HFFc6 (cell line): Measurements from ENCODE around the gene SGCG. TPM values are rescaled to one million over a fixed set of nuclear protein-coding genes. Genes with fewer than 3 reads are reported as not detected.

ENCODE experiments used
- DNase-seq: peaks from one replicate; pipeline ENCODE4 v3.0.0-alpha.2; 2018
- H3K27ac Mint-ChIP-seq: 2 replicates; pipeline ENCODE4 v1.8.0; 2020; ENCODE audit warnings: mild to moderate bottlenecking, mixed read lengths
- H3K27me3 Mint-ChIP-seq: 2 replicates; pipeline ENCODE4 v1.8.0; 2021; ENCODE audit warnings: mild to moderate bottlenecking, moderate library complexity, mixed read lengths; ENCODE audit not compliant: insufficient read depth
- H3K36me3 Mint-ChIP-seq: 2 replicates; pipeline ENCODE4 v1.8.0; 2021; ENCODE audit warnings: low read depth, mixed read lengths
- H3K4me1 Mint-ChIP-seq: 2 replicates; pipeline ENCODE4 v1.8.0; 2020; ENCODE audit warnings: low read depth, mixed read lengths
- H3K4me3 Mint-ChIP-seq: 2 replicates; pipeline ENCODE4 v1.8.0; 2020; ENCODE audit warnings: mild to moderate bottlenecking, moderate library complexity, mixed read lengths
- H3K9me3 Mint-ChIP-seq: 2 replicates; pipeline ENCODE4 v1.8.0; 2020; ENCODE audit warnings: mild to moderate bottlenecking, mixed read lengths
- CTCF ChIP-seq: fragments of 200-600 bp; sonication (generic); IDR thresholded peaks from 2 replicates; pipeline ENCODE4 v1.5.0; 2021; ENCODE audit warnings: antibody characterized with exemption, mild to moderate bottlenecking
- total RNA-seq, 6 experiments: library from RNA; stranded (reverse); fragmentation: NEBNext Ultra II Directional; extraction: Animal tissue kit (Norgen Biotek cat#: 25700); gene quantifications; 2 replicates in 1 of 6; 3 replicates in 5 of 6; pipeline ENCODE4 v1.2.3, GENCODE V29; 2021

The SGCG gene
- total RNA-seq, 6 experiments from 2014 or later, result not detected

- no peak for DNase-seq
- Mint-ChIP-seq H3K27ac (no peak overlapping the region), H3K27me3 (peaks cover 3% of the 10 kb centered on the region; the same call in 1 of the 2 replicates), H3K36me3 (peaks cover 85% of the 10 kb centered on the region), H3K4me3 (no peak overlapping the region), H3K9me3 (no peaks in the 10 kb centered on the region; the same call in 1 of the 2 replicates), H3K4me1 (peaks cover 7% of the 10 kb centered on the region; the same call in 1 of the 2 replicates)
- TF ChIP-seq CTCF, result no peak
These were observed 158.4 kb downstream of the SGCG start for GRCh38 chr13:23339225-23339624.

- Mint-ChIP-seq H3K27me3 (no peaks in the 10 kb centered on the region; the same call in none of the 2 replicates), H3K36me3 (peaks cover 71% of the 10 kb centered on the region), H3K4me1 (peaks cover 31% of the 10 kb centered on the region), H3K27ac (peak overlapping the region; percentile 32; the same call in 1 of the 2 replicates), H3K4me3 (no peak overlapping the region), H3K9me3 (no peaks in the 10 kb centered on the region)
- DNase-seq, result no peak
- no peak for TF ChIP-seq CTCF
These were observed 164.3 kb downstream of the SGCG start for GRCh38 chr13:23344931-23345595.

- Mint-ChIP-seq H3K9me3 (no peaks in the 10 kb centered on the region), H3K36me3 (peaks cover 78% of the 10 kb centered on the region)
- no peak for DNase-seq
These were observed 166.8 kb downstream of the SGCG start for GRCh38 chr13:23347601-23348000.

GRCh38 chr13:23348262-23349127 lies 167.7 kb downstream of the SGCG start:
- Mint-ChIP-seq H3K9me3 (no peaks in the 10 kb centered on the region), H3K27me3 (no peaks in the 10 kb centered on the region; the same call in none of the 2 replicates), H3K4me1 (peaks cover 65% of the 10 kb centered on the region), H3K36me3 (peaks cover 76% of the 10 kb centered on the region), H3K27ac (peak overlapping the region; percentile 26), H3K4me3 (no peak overlapping the region)
- no peak for DNase-seq
- no peak for TF ChIP-seq CTCF

More at GRCh38 chr13:23347601-23348000, 166.8 kb downstream of the SGCG start:
- no peak for TF ChIP-seq CTCF
- Mint-ChIP-seq H3K4me1 (peaks cover 57% of the 10 kb centered on the region), H3K4me3 (no peak overlapping the region), H3K27ac (no peak overlapping the region), H3K27me3 (no peaks in the 10 kb centered on the region; the same call in none of the 2 replicates)

- peak overlapping the region; percentile 18; the same call in 1 of the 2 replicates for H3K4me3 Mint-ChIP-seq
These were observed 168.6 kb downstream of the SGCG start for GRCh38 chr13:23349161-23349897.

More at GRCh38 chr13:23349161-23349897, 168.6 kb downstream of the SGCG start:
- H3K27me3 Mint-ChIP-seq, result no peaks in the 10 kb centered on the region; the same call in none of the 2 replicates
- peaks cover 65% of the 10 kb centered on the region for H3K4me1 Mint-ChIP-seq
- no peak for TF ChIP-seq CTCF
- H3K27ac Mint-ChIP-seq, result peak overlapping the region; percentile 53; the same call in 1 of the 2 replicates
- H3K9me3 Mint-ChIP-seq, result no peaks in the 10 kb centered on the region
- H3K36me3 Mint-ChIP-seq, result peaks cover 70% of the 10 kb centered on the region
- no peak for DNase-seq
